Upper lobe of left lung (tissue), 6 donors: ENCODE measurements around the gene ACTR5. TPM values are rescaled to one million over a fixed set of nuclear protein-coding genes. Genes with fewer than 3 reads are reported as not detected.

Experiments
- ATAC-seq, 2 donors: fragments of 200-7000 bp; cut with Tn5 transposase; one replicate each; pipeline ENCODE4 v1.9.1; 2022; ENCODE audit warnings: mild to moderate bottlenecking in 2 of 2, moderate library complexity in 2 of 2; ENCODE audit not compliant: low FRiP score in 2 of 2
- DNase-seq, 2 donors: peaks; one replicate each; pipeline ENCODE4 v3.0.0-alpha.2; 2019 to 2020
- H3K27ac ChIP-seq, 4 donors: fragments of 200-600 bp; sonication (generic); one replicate each; pipeline ENCODE4 v1.5.1; 2016 to 2019
- H3K27me3 ChIP-seq, 4 donors: fragments of 200-600 bp; sonication (generic); one replicate each; pipeline ENCODE4 v1.5.1; 2017 to 2019
- H3K36me3 ChIP-seq, 4 donors: fragments of 200-600 bp; sonication (generic); one replicate each; pipeline ENCODE4 v1.5.1; 2016 to 2019
- H3K4me1 ChIP-seq, 4 donors: fragments of 200-600 bp; sonication (generic); one replicate each; pipeline ENCODE4 v1.5.1; 2018 to 2019
- H3K4me3 ChIP-seq, 4 donors: fragments of 200-600 bp; sonication (generic); one replicate each; pipeline ENCODE4 v1.5.1; 2017 to 2019; ENCODE audit warnings: mild to moderate bottlenecking in 2 of 4, moderate library complexity in 1 of 4
- H3K9me3 ChIP-seq, 4 donors: fragments of 200-600 bp; sonication (generic); one replicate each; pipeline ENCODE4 v1.5.1; 2018 to 2019
- CTCF ChIP-seq, 6 experiments: fragments of 450-650 bp in 4 of 6; fragments of 200-600 bp in 2 of 6; sonication (generic) in 2 of 6; IDR thresholded peaks; one replicate each; pipeline ENCODE4 v1.5.1; 2016 to 2019; ENCODE audit warnings: antibody characterized with exemption in 6 of 6
- EP300 ChIP-seq, 4 donors: sonication (generic); formaldehyde crosslinking; IDR thresholded peaks; one replicate each; pipeline ENCODE4 v1.5.1; 2017; ENCODE audit warnings: antibody characterized with exemption in 4 of 4, control low read depth in 2 of 4
- POLR2A ChIP-seq, 4 donors: fragments of 450-650 bp; IDR thresholded peaks; one replicate each; pipeline ENCODE4 v1.5.1; 2016 to 2017; ENCODE audit warnings: antibody characterized with exemption in 4 of 4, mild to moderate bottlenecking in 2 of 4
- POLR2AphosphoS5 ChIP-seq, 2 donors: sonication (generic); formaldehyde crosslinking; IDR thresholded peaks; one replicate each; pipeline ENCODE4 v1.5.1; 2017; ENCODE audit warnings: antibody characterized with exemption in 2 of 2
- WGBS, 2 donors: methylation state at CpG; one replicate each; pipeline ENCODE4 v1.1.5; 2017 to 2018; 5-methylcytosine and 5-hydroxymethylcytosine counted together
- total RNA-seq, 6 donors: library from RNA; depleted of rRNA in 4 of 6; stranded (reverse); fragments of >200 nt in 4 of 6; gene quantifications; one replicate each; pipeline versions ENCODE4 v1.1.0 to v1.2.1, GENCODE V29; 2016 to 2021
- donor health status: DM: no; HTN: no; CAD: no; lungs with moderate emphysema.
- donor health status: DM: no; HTN: yes; CAD: no; lungs with severe emphysema.

Gene ACTR5
- total RNA-seq, 6 donors from 2014 or later = 7.2 to 23.0 (median 8.8) TPM

- Histone ChIP-seq H3K9me3 (no peaks in the 10 kb centered on the region), H3K36me3 (no peaks in the 10 kb centered on the region), H3K4me3 (no peak overlapping the region), H3K4me1 (peaks cover 29 to 76% (median 47%) of the 10 kb centered on the region in 4 donors), H3K27me3 (peaks cover 0 to 97% (median 57%) of the 10 kb centered on the region in 4 donors), H3K27ac (no peak overlapping the region)
- TF ChIP-seq POLR2AphosphoS5 (IDR thresholded peaks at IDR 0.05) (no peak), POLR2A (IDR thresholded peaks at IDR 0.05) (no peak), CTCF (IDR thresholded peaks at IDR 0.05) (no peak), EP300 (IDR thresholded peaks at IDR 0.05) (no peak)
- DNase-seq = peak in 1 of 2 donors; percentile 63
- WGBS, 2 donors = 0 to 7% methylated on average over 2 to 44 of the region's 56 CpGs
- ATAC-seq = no peak
These were observed 20.0 kb upstream of the ACTR5 start for GRCh38 chr20:38728191-38728781.

- TF ChIP-seq POLR2AphosphoS5 (IDR thresholded peaks at IDR 0.05) (no peak), CTCF (IDR thresholded peaks at IDR 0.05) (no peak), EP300 (IDR thresholded peaks at IDR 0.05) (no peak), POLR2A (IDR thresholded peaks at IDR 0.05) (no peak)
- Histone ChIP-seq H3K9me3 (no peaks in the 10 kb centered on the region), H3K27ac (no peak overlapping the region), H3K4me3 (no peak overlapping the region), H3K4me1 (peaks cover 23 to 68% (median 40%) of the 10 kb centered on the region in 4 donors), H3K27me3 (peaks cover 0 to 89% (median 53%) of the 10 kb centered on the region in 4 donors), H3K36me3 (no peaks in the 10 kb centered on the region)
- WGBS, 2 donors = 4% methylated on average over 30 to 41 of the region's 41 CpGs
- DNase-seq (peak in 1 of 2 donors; percentile 59), ATAC-seq (no peak)
These were observed 19.2 kb upstream of the ACTR5 start for GRCh38 chr20:38728911-38729642.

DNA sequence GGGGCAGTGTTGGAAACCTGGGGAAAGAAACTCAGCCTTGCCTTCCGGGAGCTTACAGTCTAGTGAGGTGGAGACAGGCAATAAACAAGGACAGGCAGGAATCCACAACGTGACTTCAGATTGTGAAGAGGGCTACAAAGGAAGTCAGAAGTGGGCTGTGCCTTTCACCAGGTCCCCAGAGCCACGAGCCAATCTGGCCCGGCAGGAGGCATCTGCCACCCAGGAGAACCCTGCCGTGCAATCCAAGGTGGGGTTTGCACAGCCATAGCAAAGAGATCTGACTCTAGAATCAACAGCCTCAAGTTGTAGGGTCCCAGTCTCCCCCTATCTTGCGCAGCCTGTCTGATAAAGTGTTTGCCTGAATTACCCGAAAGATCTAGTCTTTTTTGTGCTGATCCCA is 18.5 kb upstream of the ACTR5 start:
- no peaks in the 10 kb centered on the region for H3K36me3 ChIP-seq
- no peak for TF ChIP-seq POLR2A (IDR thresholded peaks at IDR 0.05)
- no peak for TF ChIP-seq EP300 (IDR thresholded peaks at IDR 0.05)
- no peak for TF ChIP-seq POLR2AphosphoS5 (IDR thresholded peaks at IDR 0.05)
- TF ChIP-seq CTCF (IDR thresholded peaks at IDR 0.05) = no peak
- H3K9me3 ChIP-seq = no peaks in the 10 kb centered on the region
- no peak overlapping the region for H3K4me3 ChIP-seq
- H3K27me3 ChIP-seq = peaks cover 0 to 82% (median 49%) of the 10 kb centered on the region in 4 donors
- DNase-seq (no peak), ATAC-seq (no peak)
- peaks cover 21 to 61% (median 35%) of the 10 kb centered on the region in 4 donors for H3K4me1 ChIP-seq
- H3K27ac ChIP-seq = no peak overlapping the region
- 8 to 18% methylated on average over 4 to 7 of the region's 7 CpGs for whole genome bisulfite sequencing, 2 donors

GRCh38 chr20:38730167-38730988 is 17.9 kb upstream of the ACTR5 start:
- Histone ChIP-seq H3K4me3 (peak overlapping the region in 1 of 4 donors; percentile 35), H3K9me3 (no peaks in the 10 kb centered on the region), H3K27me3 (peaks cover 0 to 76% (median 46%) of the 10 kb centered on the region in 4 donors), H3K4me1 (peaks cover 21 to 56% (median 35%) of the 10 kb centered on the region in 4 donors), H3K27ac (no peak overlapping the region), H3K36me3 (no peaks in the 10 kb centered on the region)
- TF ChIP-seq POLR2AphosphoS5 (IDR thresholded peaks at IDR 0.05) (no peak), CTCF (IDR thresholded peaks at IDR 0.05) (no peak), EP300 (IDR thresholded peaks at IDR 0.05) (no peak), POLR2A (IDR thresholded peaks at IDR 0.05) (no peak)
- ATAC-seq (peak in 1 of 2 donors; percentile 4), DNase-seq (no peak)
- 5 to 11% methylated on average over 24 to 41 of the region's 41 CpGs for WGBS, 2 donors
